Osteocyte (in vitro differentiated cells): ENCODE data around the gene OPCML. TPM values are rescaled to one million over a fixed set of nuclear protein-coding genes. Genes with fewer than 3 reads are reported as not detected.

ENCODE experiments used
- DNase-seq: peaks from one replicate; pipeline ENCODE4 v3.0.0; 2021; ENCODE audit warnings: mixed read lengths; ENCODE audit not compliant: unreplicated experiment; ENCODE audit errors: extremely low spot score
- H3K27ac Mint-ChIP-seq: one replicate; pipeline ENCODE4 v1.8.0; 2021; ENCODE audit warnings: mild to moderate bottlenecking, mixed read lengths; ENCODE audit not compliant: unreplicated experiment
- H3K27me3 Mint-ChIP-seq: one replicate; pipeline ENCODE4 v1.8.0; 2021; ENCODE audit warnings: mixed read lengths; ENCODE audit not compliant: unreplicated experiment
- H3K36me3 Mint-ChIP-seq: one replicate; pipeline ENCODE4 v1.8.0; 2021; ENCODE audit warnings: mixed read lengths; ENCODE audit not compliant: unreplicated experiment
- H3K4me1 Mint-ChIP-seq: one replicate; pipeline ENCODE4 v1.8.0; 2021; ENCODE audit warnings: mixed read lengths; ENCODE audit not compliant: unreplicated experiment
- H3K4me3 Mint-ChIP-seq: one replicate; pipeline ENCODE4 v1.8.0; 2021; ENCODE audit warnings: mild to moderate bottlenecking, moderate library complexity, mixed read lengths; ENCODE audit not compliant: unreplicated experiment
- H3K9me3 Mint-ChIP-seq: one replicate; pipeline ENCODE4 v1.8.0; 2021; ENCODE audit warnings: mixed read lengths; ENCODE audit not compliant: unreplicated experiment
- CTCF ChIP-seq: fragments of 200-600 bp; sonication (generic); IDR thresholded peaks from 2 replicates; pipeline ENCODE4 v1.5.0; 2021; ENCODE audit warnings: antibody characterized with exemption, mild to moderate bottlenecking, moderate library complexity
- total RNA-seq: library from RNA; stranded (reverse); gene quantifications from 2 replicates; pipeline ENCODE4 v1.2.1, GENCODE V29; 2021

The OPCML gene
- total RNA-seq, 1 donor from 2014 or later = 0.11 TPM

- no peak for TF ChIP-seq CTCF
- peaks cover 4% of the 10 kb centered on the region for H3K9me3 Mint-ChIP-seq
- H3K27ac Mint-ChIP-seq = no peak overlapping the region
- no peaks in the 10 kb centered on the region for H3K27me3 Mint-ChIP-seq
- DNase-seq = no peak
- no peaks in the 10 kb centered on the region for H3K36me3 Mint-ChIP-seq
- no peaks in the 10 kb centered on the region for H3K4me1 Mint-ChIP-seq
- H3K4me3 Mint-ChIP-seq = no peak overlapping the region
Observed at GRCh38 chr11:132721526-132721925, 810.8 kb downstream of the OPCML start.

GRCh38 chr11:132719684-132720083 is 812.6 kb downstream of the OPCML start:
- H3K36me3 Mint-ChIP-seq = no peaks in the 10 kb centered on the region
- no peaks in the 10 kb centered on the region for H3K9me3 Mint-ChIP-seq

GRCh38 chr11:132718711-132719671 is 813.3 kb downstream of the OPCML start:
- TF ChIP-seq CTCF = no peak
- Mint-ChIP-seq H3K4me1 (no peaks in the 10 kb centered on the region), H3K9me3 (no peaks in the 10 kb centered on the region), H3K4me3 (no peak overlapping the region), H3K36me3 (no peaks in the 10 kb centered on the region), H3K27me3 (no peaks in the 10 kb centered on the region), H3K27ac (no peak overlapping the region)
- DNase-seq = no peak

More at GRCh38 chr11:132719684-132720083, 812.6 kb downstream of the OPCML start:
- no peak for DNase-seq
- no peak overlapping the region for H3K4me3 Mint-ChIP-seq
- no peak for TF ChIP-seq CTCF
- no peaks in the 10 kb centered on the region for H3K27me3 Mint-ChIP-seq
- H3K27ac Mint-ChIP-seq = no peak overlapping the region
- no peaks in the 10 kb centered on the region for H3K4me1 Mint-ChIP-seq

GRCh38 chr11:132717824-132718223 is 814.5 kb downstream of the OPCML start:
- no peaks in the 10 kb centered on the region for H3K36me3 Mint-ChIP-seq
- no peak for TF ChIP-seq CTCF
- no peak overlapping the region for H3K27ac Mint-ChIP-seq
- H3K4me3 Mint-ChIP-seq = no peak overlapping the region
- H3K9me3 Mint-ChIP-seq = no peaks in the 10 kb centered on the region
- H3K4me1 Mint-ChIP-seq = no peaks in the 10 kb centered on the region
- H3K27me3 Mint-ChIP-seq = no peaks in the 10 kb centered on the region
- no peak for DNase-seq

- DNase-seq = no peak
- no peaks in the 10 kb centered on the region for H3K36me3 Mint-ChIP-seq
- no peak overlapping the region for H3K4me3 Mint-ChIP-seq
- no peaks in the 10 kb centered on the region for H3K9me3 Mint-ChIP-seq
- H3K4me1 Mint-ChIP-seq = no peaks in the 10 kb centered on the region
- no peaks in the 10 kb centered on the region for H3K27me3 Mint-ChIP-seq
- TF ChIP-seq CTCF = no peak
- H3K27ac Mint-ChIP-seq = no peak overlapping the region
Observed at GRCh38 chr11:132716037-132716436, 816.3 kb downstream of the OPCML start.
